ENCODE measurements around the gene HCFC1R1.

HCFC1R1 gene

GRCh38 chr16:3001316-3001715 is 22.4 kb downstream of the HCFC1R1 start:
- TF ChIP-seq CTCF (IDR thresholded peaks at IDR 0.05; ENCODE audit: control extremely low read depth, extremely low read depth, low read depth, missing control alignments): no peak
- no peak for DNase-seq (ENCODE audit: extremely low spot score)
- ChIA-PET CTCF (interaction anchor here (1.2 to 11.8 kb wide), 5 partner anchors 14 to 74 kb away, joined by 3 to 231 read pairs (median 3); partner anchors contain the start of genes CLDN6, HCFC1R1, THOC6 and TNFRSF12A), POLR2A (no interaction called here)

GRCh38 chr16:3000540-3000939 is 23.2 kb downstream of the HCFC1R1 start:
- TF ChIP-seq CTCF (IDR thresholded peaks at IDR 0.05; ENCODE audit: control extremely low read depth, extremely low read depth, low read depth, missing control alignments): no peak
- DNase-seq (ENCODE audit: extremely low spot score): no peak
- ChIA-PET CTCF (interaction anchor here (1.2 to 11.8 kb wide), 3 partner anchors 18 to 73 kb away, joined by 3 to 231 read pairs (median 4); partner anchors contain the start of genes CLDN6, HCFC1R1, THOC6 and TNFRSF12A), POLR2A (no interaction called here)

- no peak for DNase-seq (ENCODE audit: extremely low spot score)
- ChIA-PET CTCF (interaction anchor here (1.3 to 11.8 kb wide), 2 partner anchors 17 to 26 kb away, joined by 4 to 231 read pairs; partner anchors contain the start of genes CLDN6, HCFC1R1, THOC6 and TNFRSF12A), POLR2A (no interaction called here)
- TF ChIP-seq CTCF (IDR thresholded peaks at IDR 0.05; ENCODE audit: control extremely low read depth, extremely low read depth, low read depth, missing control alignments): no peak
Observed at GRCh38 chr16:2999929-3000328, 23.8 kb downstream of the HCFC1R1 start.

- ChIA-PET CTCF (interaction anchor here (0.9 to 1.1 kb wide), 3 partner anchors 11 to 35 kb away, joined by 3 read pairs; no protein-coding TSS in a partner anchor), POLR2A (no interaction called here)
Observed at GRCh38 chr16:2996298-2996697, 27.4 kb downstream of the HCFC1R1 start.

GRCh38 chr16:2992383-2993081 is 31.2 kb downstream of the HCFC1R1 start:
- CTCF ChIA-PET: interaction anchor here (0.7 kb wide), 1 partner anchor 35 kb away, joined by 3 read pairs; no protein-coding TSS in a partner anchor

More at GRCh38 chr16:2996298-2996697, 27.4 kb downstream of the HCFC1R1 start:
- no peak for TF ChIP-seq CTCF (IDR thresholded peaks at IDR 0.05; ENCODE audit: control extremely low read depth, extremely low read depth, low read depth, missing control alignments)
- DNase-seq (ENCODE audit: extremely low spot score): no peak

More at GRCh38 chr16:2992383-2993081, 31.2 kb downstream of the HCFC1R1 start:
- no peak for TF ChIP-seq CTCF (IDR thresholded peaks at IDR 0.05; ENCODE audit: control extremely low read depth, extremely low read depth, low read depth, missing control alignments)
- DNase-seq (ENCODE audit: extremely low spot score): no peak
- POLR2A ChIA-PET: no interaction called here
